Activated CD8-positive, alpha-beta memory T cell treated with anti-CD3 and anti-CD28 coated beads, Interleukin-2, amount 50 U/mL, for 24 hours (primary cell): Measurements from ENCODE around the gene TRABD2B.

ENCODE experiments used
- DNase-seq: peaks from one replicate; pipeline ENCODE4 v3.0.0-alpha.2; 2020; ENCODE audit errors: extremely low read depth

The TRABD2B gene

DNA sequence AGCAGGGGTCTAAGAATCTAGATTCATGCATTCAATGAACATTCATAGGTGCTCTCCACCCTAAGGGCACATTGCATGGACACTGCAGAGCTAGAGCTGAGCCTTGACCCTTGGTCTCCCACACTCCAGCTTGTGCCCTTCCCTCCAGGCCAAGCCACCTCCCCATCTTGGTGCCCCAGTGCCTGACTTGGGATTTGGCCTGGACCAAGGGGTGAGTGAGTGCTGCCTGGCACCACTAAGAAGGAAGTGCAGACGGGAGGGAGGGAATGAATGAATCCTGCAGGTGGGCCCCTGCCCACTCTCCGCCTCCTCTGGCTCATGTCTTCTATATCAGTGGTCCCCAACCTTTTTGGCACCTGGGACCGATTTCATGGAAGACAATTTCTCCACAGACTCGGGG lies 146.7 kb downstream of the TRABD2B start:
- DNase-seq, result no peak

DNA sequence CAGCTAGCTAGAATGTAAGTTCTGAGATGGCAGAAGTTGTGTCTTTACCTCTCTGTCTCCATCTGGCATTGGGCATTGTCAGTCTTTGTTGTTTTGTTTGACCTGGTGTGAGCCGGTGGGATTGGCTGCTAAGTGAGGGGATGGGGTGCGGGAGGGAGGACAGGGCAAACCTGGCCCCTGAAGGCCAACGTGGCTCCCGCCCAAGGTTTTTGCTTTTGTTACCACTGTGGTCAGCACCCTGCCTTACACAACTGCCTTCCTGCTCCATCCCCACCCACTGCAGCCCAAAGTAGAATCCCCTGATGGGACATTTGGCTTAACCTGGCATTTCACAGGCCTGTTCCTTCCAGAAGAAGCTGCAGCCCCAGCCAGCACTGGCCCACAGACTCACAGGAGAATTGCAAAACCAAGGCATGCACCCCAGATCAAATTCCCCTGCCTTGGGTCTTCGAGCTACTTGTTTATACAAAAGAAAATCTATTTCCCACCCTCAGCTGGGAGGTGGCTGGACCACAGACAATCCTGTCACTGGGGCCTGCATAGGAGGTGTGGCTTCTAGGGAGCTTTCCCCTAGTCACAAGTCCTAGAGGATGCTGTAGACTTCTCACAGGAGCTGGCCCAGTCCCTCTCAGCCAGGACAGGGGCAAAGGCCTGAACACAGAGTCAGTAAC lies 147.5 kb downstream of the TRABD2B start:
- DNase-seq, result no peak

DNA sequence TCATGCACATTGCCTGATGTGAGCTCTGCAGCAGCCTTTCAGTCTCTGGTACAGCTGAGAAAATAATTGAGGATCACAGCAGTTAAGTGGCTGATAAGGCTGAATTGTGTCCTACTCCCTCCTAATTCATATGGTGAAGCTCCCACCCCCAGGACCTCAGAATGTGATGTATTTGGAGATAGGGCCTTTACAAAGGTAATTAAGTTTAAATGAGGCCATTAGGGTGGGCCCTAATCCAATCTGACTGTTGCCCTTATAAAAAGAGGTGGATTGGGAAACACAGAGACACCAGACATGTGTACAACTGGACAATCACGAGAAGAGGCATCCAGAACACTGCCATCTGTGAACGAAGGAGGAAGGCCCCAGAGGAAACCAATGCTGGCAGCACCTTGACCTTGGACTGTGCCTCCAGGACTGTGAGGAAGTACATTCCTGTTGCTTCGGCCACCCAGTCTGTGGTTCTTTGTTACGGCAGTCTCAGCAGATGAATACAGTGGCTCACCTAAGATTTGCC lies 148.1 kb downstream of the TRABD2B start:
- DNase-seq, result no peak

DNA sequence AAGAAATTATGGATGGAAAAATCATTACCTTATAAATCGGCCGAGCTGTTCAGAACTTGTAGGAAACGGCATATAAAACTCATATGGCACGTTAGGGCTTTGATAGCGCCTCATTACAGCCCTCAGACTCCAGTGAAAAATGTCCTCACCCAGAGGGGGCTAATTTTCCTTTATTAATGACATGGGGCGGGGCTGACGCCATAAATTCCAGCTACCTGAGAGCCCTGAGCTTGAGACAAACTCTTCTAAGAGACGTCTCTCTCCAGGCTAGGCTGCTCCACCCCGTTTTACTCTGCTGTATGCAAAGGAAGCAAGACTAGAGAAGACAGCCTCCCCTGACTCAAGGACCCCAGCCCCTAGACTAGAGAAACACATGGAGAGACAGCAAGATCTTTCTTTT lies 149.4 kb downstream of the TRABD2B start:
- DNase-seq, result no peak

DNA sequence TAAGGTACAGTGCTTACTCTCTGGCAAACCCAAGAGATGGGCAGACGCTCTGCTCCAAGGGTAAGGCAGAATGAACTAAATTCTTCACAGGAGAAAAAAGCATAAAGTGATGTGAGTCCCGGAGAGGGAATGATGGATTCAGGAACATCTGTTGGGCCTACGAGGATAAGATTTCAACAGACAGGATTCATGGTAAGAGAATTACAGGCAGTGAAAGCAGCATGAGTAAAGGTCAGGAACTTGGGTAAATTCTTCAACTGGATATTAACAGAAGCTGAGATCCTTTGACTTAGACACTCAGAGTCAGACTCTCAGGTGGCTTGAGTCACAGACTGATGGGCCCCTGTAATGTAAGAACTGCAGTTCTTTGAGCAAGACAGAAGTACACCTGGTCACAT lies 152.6 kb downstream of the TRABD2B start:
- no peak for DNase-seq

DNA sequence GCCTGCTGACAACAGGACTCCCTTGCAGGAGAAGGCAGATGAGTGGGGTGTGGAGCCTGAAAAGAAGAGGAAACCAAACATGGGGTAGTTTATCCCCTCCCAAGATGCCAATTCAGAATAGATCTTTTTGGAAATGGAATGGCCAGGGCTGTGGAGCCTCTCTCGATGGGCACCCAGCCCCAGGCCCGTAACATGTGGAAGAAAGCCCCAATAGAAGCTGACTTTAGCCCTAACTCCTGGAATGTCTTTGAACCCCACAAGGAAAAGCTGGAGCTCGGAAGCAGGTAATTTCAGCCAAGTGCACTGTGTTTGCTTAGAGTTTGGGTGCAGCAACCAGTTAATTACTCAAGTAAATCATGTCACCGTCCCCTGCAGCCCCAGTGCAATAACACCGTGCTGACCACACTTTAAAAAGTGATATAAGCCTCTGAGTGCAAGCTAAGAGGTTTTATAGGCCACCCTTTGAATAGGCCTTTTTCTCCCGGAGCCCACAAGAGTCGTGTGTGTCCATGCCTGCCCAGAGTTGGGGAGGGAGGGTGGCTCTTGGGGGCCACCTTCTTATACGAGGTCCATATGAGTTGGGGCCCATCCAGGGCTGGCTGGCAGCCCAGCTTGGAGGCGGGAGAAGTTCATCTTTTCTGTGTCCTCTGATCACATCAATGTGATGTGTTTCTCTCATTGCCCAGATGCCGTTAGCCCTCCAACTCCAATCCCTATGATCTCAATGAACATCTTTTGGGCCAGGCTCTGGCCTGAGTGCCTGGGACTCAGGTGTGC lies 153.2 kb downstream of the TRABD2B start:
- DNase-seq, result no peak

DNA sequence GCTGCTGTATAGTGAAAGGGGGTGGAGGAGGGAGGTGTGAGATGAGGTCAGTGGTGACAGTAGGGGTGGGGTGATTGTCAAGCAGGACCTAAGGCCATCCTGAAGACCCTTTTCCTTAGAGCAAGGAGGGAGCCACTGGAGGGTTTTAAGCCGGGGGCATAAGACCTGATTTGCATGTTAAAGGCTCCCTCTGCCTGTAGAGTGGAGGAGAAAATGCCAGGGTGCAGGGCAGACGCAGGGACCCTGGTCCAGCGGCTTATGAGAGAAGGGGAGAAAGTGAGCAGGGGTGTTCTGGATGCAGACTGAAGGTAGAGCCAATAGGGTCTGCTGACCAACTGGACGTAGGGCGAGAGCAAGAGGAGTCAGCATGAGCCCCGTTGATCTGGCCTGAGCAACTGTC lies 154.1 kb downstream of the TRABD2B start:
- no peak for DNase-seq

DNA sequence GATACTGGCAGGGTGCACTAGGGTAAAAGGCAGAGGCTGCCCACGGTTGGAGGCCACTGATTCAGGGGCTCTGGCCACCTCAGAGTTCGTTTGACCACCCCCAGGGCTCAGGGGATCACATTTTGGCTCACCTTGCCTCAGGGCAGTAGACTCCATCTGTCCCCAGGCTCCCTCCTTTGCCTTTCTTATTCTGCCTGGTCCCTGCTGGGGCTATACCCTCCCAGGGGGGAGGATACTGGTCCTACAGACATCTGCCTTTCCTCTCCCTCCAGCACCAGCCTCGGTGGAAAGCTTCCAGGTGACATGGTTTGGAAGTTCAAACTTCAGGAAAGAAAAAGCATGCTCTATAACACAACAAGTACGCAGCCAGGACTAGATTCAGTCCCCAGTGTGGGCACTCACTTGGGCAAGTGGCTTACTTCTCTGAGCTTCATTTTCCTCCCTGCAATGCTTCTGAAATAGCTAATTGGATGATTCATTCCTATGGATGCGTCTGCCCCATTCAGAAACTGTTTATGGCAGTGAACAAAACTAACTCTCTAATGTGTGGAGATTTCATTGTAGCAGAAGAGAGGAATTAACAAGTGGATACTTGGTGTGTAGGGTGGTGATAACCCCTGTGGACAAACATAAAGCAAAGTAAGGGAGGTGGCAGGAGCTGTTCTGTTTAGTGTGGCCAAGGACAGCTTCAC lies 154.8 kb downstream of the TRABD2B start:
- no peak for DNase-seq

DNA sequence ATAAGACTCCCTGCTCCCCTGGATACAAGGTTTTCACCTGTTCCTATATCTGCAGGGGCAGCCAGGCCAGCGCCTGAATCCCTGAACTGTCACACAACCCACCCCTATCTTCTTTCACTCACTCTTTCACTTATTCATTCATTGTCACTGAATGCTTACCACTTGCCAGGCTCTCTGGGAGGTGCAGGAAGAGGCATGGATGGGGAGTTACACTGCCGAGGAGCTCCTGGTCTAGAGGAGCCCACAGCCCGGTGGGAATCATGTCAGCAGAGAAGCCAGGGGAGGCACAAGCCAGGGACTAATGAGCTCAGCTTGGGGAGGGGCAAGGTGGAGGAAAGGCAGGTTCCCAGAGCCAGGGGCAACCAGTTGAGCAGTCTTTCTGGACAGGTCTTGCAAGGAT lies 155.8 kb downstream of the TRABD2B start:
- DNase-seq, result no peak

DNA sequence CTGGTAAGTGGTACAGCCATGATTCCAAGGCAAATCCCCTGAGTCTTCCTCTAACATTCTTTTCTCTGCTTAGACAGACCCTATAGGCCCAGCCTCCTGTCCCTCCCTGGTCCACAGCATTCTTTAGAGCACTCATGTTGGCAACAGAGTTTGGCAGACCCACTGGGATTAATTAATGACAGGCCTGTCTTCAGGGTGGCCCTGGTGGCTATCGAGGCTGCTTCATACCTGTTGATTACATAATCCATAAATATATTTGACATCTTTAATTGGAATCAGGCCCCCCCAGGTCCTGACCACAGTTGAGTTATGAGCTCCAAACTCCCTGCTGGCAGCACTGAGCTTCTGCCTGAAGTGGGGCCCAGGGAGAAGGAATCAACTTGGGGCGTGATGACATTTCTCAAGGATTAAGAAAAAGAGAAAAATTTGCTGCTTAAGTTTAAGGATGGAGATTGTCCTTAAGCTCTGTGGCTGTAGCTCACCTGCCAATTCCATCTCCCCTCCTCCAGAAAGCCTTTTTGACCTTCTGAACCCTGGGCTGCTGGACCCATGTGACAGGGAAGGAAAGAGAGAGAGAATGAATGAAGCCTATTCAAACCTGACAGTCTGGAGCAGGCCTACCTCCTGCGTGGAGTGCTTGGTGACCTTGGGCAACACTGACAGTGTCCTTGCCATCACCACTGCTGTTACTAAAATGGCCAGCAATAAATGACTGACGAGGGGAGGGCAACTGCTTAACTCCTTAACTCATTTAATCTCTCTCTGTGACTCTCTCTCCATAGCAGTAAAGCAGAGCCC lies 156.6 kb downstream of the TRABD2B start:
- no peak for DNase-seq

DNA sequence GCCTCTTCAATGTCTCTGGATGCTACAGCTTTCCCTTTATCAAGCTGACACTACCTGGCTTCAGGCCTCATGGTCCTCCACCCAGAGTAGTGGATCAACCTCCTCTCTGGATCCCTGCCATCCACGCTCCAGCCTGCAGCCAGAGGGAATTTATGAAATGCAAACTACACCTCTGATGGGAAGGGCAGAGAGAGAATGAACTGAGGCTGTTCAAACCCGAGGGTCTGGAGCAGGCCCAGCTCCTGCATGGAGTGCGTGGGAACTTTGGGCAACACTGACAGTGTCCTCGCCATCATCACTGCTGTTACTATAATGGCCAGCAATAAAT lies 157.8 kb downstream of the TRABD2B start:
- DNase-seq, result no peak

DNA sequence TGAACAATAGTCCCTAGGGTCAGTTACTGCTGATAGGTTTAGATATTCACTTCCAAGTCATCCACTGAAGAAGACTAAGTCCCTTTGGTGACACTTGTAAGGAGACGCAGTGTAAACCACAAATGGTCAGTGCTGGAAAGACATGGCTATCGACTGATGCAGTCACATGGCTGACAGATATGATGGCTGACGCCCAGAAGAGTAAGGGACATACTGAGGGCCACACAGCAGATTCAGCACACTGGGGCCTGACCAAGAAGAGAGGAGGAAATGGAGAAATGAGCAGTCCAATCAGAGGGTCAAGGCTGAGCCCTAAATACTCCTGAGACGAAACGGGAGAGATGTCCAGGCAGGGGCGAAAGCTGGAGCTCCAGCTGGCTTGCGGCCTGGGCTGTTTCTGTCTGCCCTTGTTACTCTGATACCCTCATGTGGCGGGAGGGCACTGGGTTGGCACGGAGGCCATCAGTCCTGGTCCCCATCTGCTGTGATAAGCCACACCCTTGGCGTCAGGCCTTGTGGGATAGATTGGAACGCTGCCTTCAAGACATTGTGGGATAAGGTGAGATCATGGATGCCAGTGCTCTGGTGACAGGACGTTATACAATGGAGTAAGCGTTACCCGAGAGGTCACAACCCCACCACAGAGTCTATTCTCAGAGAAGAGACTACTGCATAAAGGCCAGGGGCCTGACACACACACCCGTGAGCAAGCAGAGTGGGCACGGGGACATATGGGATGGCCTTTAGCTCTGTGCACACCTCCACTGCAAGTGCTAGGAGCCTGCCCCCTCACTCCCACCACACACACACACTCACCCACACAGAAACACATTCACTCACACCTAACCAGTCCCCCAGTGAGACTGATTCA lies 158.4 kb downstream of the TRABD2B start:
- no peak for DNase-seq

DNA sequence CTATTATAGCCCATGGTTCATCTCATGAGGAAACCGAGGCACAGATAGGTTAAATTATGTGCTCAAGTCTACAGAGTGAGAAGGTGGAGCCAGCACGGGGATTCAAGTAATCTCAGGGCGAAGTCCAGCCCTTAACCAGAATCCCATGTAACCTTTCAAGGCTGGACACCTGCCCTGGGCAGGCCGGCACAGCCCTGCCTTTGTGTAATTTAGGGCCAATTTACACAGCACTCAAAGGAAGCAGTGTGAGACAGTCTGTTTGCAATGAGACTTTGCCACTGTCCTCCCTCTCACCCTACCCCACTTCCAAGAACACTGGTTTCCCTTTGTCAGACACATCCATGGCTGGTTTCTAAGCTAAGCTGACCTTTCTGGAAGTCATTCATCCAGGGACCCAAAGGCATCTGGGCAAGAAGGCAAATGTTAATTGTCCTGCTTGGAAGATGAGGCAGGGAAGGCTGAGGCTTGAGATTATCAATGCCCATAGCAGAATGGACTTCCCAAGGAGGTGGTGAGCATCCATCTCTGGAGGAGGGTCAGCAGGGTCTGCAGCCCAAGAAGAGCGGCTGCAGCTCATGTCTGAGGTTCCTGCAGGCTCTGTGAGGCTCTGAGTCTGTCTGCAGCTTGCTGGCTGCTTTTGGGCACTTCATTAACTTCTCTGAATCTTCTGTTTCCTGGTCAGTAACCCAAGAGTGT lies 159.2 kb downstream of the TRABD2B start:
- no peak for DNase-seq

DNA sequence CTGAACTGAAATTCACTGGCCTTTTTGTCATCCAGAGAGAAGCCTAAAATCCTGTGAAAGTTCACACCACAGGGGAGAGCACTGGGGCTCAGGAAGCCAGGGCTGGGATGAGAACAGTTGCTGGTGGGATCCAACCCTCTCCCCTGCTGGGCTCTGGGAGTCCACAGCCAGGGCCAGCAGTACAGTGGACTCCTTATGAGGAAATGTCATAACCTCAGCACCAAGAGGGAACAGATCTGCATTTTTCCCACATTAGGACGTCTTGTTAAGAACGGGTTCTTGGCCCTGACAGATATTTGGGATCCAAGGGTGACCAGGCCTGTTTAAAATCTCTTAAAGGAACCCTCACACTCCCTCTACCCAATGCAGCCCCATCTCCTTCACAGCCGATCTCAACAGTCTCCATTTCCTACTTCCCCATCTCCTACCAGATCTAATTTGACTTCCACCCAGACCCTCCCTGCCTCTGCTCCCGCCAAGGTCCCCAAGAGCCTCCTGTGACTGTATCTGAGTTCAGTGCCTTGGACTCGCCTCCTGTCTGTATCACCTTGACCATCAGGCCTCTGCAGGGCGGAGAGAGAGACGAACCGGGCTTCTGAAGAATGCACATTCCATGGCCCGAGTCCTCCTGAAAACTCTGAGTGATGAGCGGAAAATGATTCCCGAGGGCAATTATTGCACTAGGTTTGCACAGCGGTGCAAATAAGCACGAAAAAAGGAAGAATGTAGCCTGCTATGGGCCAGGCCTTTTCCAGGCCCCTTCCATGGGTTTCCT lies 159.9 kb downstream of the TRABD2B start:
- no peak for DNase-seq

DNA sequence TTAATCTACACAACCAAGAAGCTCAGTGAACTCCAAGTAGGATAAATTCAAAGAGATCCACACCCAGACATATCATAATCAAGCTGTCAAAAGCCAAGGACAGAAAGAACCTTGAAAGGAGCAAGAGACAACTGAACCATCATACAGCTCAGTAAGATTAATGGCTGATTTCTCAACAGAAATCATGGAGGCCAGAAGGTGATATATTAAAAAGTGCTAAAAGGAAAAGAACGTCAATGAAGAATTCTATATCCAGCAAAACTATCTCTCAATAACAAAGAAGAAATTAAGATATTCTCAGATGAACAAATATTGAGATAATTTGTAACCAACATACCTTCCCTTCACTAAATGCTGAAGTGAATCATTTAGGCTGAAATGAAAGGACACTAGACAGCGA lies 161.8 kb downstream of the TRABD2B start:
- DNase-seq, result no peak

DNA sequence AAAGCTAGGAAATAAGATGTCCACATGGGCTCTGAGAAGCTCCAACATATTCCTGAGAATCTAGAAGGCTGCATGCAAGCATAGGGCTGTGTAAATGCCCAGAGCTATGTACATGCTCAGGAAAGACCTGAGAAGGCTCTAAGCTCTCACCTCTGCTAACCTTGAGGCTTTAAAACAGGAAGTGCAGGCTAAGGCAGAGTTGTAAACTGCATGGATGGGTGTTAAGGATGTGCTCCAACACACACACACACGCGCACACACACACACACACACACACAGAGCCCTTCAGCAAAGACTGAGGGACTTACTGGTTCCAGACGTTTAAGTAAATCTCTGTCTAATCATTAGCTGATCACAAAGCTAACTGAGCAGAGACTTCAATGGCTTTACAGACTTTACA lies 162.9 kb downstream of the TRABD2B start:
- no peak for DNase-seq

DNA sequence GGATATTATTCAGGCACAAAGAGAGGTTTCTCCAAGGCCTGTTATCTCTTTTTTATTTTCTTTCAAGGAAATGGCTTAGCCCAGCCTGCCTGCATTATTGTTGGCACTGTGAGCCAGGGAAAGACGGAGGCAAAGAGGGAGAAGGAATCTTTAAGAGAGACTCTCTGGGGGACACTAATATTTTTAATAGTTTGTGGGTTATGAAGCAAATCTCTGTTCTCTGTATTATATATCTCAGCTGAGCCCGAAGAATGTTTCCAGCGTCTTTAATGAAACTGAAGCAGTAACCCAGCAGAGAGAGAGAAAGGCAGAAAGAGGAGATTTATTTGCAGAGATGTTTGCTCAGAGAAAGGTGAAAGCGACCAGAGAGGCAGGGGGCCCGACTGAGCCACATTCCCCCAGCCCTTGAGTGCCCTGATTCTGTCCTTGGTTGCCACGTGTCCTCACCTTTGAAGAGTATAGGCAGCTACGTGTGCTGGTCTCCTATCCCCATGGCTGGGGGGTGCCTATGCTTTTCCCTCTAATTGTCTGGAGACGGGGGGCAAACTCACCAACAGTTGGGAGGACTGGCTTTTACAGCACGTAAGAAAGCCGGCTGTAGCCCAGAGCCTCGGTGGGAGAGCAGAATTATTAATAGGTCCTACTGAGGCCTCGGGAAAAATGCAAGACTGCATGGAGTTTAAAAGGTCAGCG lies 166.4 kb downstream of the TRABD2B start:
- no peak for DNase-seq

DNA sequence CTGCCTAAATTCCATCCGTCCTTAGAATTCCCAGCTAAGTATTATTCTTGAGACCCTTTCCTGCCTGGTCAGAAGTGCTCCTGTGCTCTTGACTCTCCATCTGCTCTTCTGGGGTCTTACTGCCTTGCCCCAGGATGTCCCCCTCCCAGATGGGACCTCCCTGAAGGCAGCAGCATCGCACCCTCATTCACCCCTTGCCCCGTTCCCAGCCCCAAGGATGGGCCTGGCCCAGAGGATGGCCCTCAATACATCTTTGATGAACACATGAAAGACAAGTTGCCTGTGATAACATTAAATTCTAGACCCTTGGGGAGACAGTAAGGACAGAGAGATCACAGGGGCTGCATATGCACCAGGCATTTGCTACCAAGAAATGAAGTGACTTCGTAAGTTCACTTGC lies 167.2 kb downstream of the TRABD2B start:
- no peak for DNase-seq

DNA sequence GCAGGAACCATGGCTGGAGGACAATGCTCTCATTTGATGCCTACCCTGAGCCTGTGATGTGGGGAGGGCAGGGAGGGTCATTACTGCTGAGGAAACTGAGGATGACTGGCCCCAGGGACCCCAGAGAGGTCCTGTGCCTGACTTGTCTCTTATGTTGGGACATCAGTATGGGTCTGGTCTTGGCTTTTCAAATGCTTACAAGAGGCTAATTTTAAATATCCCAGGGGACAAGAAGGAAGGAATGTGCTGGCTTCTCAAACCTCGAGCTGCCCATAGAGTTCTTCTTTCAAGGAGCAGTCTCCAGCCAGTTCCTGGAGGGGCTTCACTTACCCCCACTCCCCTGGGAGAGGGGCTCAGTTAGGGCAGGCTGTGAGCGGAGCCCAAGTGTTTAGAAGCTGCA lies 168.2 kb downstream of the TRABD2B start:
- no peak for DNase-seq
